Glutamatergic neuron (in vitro differentiated cells): ENCODE data around the gene PSKH1. TPM values are rescaled to one million over a fixed set of nuclear protein-coding genes. Genes with fewer than 3 reads are reported as not detected.

Source experiments
- DNase-seq: peaks from one replicate; pipeline ENCODE4 v3.0.0; 2022
- H3K27ac Mint-ChIP-seq: one replicate; pipeline ENCODE4 v1.8.0; 2020; ENCODE audit warnings: mild to moderate bottlenecking, mixed read lengths, inconsistent platforms; ENCODE audit not compliant: unreplicated experiment
- H3K27me3 Mint-ChIP-seq: one replicate; pipeline ENCODE4 v1.8.0; 2020; ENCODE audit warnings: mild to moderate bottlenecking, moderate library complexity, mixed read lengths, inconsistent platforms; ENCODE audit not compliant: unreplicated experiment
- H3K36me3 Mint-ChIP-seq: one replicate; pipeline ENCODE4 v1.8.0; 2020; ENCODE audit warnings: mild to moderate bottlenecking, mixed read lengths, inconsistent platforms; ENCODE audit not compliant: unreplicated experiment
- H3K4me1 Mint-ChIP-seq: one replicate; pipeline ENCODE4 v1.8.0; 2020; ENCODE audit warnings: mild to moderate bottlenecking, low read depth, mixed read lengths, inconsistent platforms; ENCODE audit not compliant: unreplicated experiment
- H3K4me3 Mint-ChIP-seq: one replicate; pipeline ENCODE4 v1.8.0; 2020; ENCODE audit warnings: mild to moderate bottlenecking, mixed read lengths, inconsistent platforms; ENCODE audit not compliant: unreplicated experiment
- H3K9me3 Mint-ChIP-seq: one replicate; pipeline ENCODE4 v1.8.0; 2020; ENCODE audit warnings: mild to moderate bottlenecking, moderate library complexity, mixed read lengths, inconsistent platforms; ENCODE audit not compliant: unreplicated experiment
- CTCF ChIP-seq: fragments of 200-600 bp; sonication (generic); IDR thresholded peaks from one replicate; pipeline ENCODE4 v1.5.0; 2021; ENCODE audit not compliant: partially characterized antibody, unreplicated experiment
- total RNA-seq: library from RNA; stranded (reverse); fragmentation: NEBNext Ultra II Directional; extraction: Animal tissue kit (Norgen Biotek cat#: 25700); gene quantifications from one replicate; pipeline ENCODE4 v1.2.1, GENCODE V29; 2021; ENCODE audit not compliant: unreplicated experiment

Gene PSKH1
- total RNA-seq, 1 donor from 2014 or later: 27.9 TPM

- H3K4me1 Mint-ChIP-seq: no peaks in the 10 kb centered on the region
- no peak for TF ChIP-seq CTCF
- H3K4me3 Mint-ChIP-seq: no peak overlapping the region
- no peaks in the 10 kb centered on the region for H3K36me3 Mint-ChIP-seq
- peaks cover 6% of the 10 kb centered on the region for H3K9me3 Mint-ChIP-seq
- DNase-seq: no peak
- H3K27ac Mint-ChIP-seq: no peak overlapping the region
- peaks cover 4% of the 10 kb centered on the region for H3K27me3 Mint-ChIP-seq
Measured at GRCh38 chr16:67961551-67961957, 68.5 kb downstream of the PSKH1 start.

GRCh38 chr16:67962135-67962534, 69.1 kb downstream of the PSKH1 start:
- Mint-ChIP-seq H3K27me3 (peaks cover 6% of the 10 kb centered on the region), H3K4me3 (no peak overlapping the region), H3K27ac (no peak overlapping the region), H3K4me1 (peaks cover 3% of the 10 kb centered on the region), H3K9me3 (peaks cover 6% of the 10 kb centered on the region), H3K36me3 (no peaks in the 10 kb centered on the region)
- TF ChIP-seq CTCF: no peak
- DNase-seq: no peak

DNA sequence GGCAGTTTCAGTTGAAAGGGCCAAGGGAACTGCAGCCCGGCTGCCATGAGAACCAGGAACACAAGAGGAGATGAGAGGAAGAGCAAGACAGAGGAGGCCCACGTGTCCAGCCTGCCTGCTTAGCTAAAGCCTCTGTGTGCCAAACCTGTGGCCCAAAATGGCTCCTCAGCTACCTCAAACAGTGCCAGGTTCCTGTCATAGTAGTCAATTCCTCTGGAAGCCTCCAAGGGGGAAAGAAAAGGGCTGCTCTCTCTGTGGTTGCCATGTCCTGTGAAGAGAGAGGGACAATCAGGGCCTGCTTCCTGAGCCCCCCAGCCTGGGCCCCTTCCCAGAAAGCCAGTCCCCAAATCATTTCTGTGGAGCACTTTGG, 70.2 kb downstream of the PSKH1 start:
- DNase-seq: no peak
- H3K27ac Mint-ChIP-seq: no peak overlapping the region
- no peak overlapping the region for H3K4me3 Mint-ChIP-seq
- peaks cover 4% of the 10 kb centered on the region for H3K4me1 Mint-ChIP-seq
- H3K9me3 Mint-ChIP-seq: peaks cover 3% of the 10 kb centered on the region
- no peaks in the 10 kb centered on the region for H3K36me3 Mint-ChIP-seq
- H3K27me3 Mint-ChIP-seq: peaks cover 6% of the 10 kb centered on the region
- no peak for TF ChIP-seq CTCF

- no peaks in the 10 kb centered on the region for H3K36me3 Mint-ChIP-seq
- H3K4me1 Mint-ChIP-seq: peaks cover 4% of the 10 kb centered on the region
- no peak overlapping the region for H3K27ac Mint-ChIP-seq
- DNase-seq: no peak
- H3K27me3 Mint-ChIP-seq: peaks cover 6% of the 10 kb centered on the region
- peaks cover 3% of the 10 kb centered on the region for H3K9me3 Mint-ChIP-seq
- no peak overlapping the region for H3K4me3 Mint-ChIP-seq
- no peak for TF ChIP-seq CTCF
Measured at GRCh38 chr16:67963662-67964321, 70.7 kb downstream of the PSKH1 start.

DNA sequence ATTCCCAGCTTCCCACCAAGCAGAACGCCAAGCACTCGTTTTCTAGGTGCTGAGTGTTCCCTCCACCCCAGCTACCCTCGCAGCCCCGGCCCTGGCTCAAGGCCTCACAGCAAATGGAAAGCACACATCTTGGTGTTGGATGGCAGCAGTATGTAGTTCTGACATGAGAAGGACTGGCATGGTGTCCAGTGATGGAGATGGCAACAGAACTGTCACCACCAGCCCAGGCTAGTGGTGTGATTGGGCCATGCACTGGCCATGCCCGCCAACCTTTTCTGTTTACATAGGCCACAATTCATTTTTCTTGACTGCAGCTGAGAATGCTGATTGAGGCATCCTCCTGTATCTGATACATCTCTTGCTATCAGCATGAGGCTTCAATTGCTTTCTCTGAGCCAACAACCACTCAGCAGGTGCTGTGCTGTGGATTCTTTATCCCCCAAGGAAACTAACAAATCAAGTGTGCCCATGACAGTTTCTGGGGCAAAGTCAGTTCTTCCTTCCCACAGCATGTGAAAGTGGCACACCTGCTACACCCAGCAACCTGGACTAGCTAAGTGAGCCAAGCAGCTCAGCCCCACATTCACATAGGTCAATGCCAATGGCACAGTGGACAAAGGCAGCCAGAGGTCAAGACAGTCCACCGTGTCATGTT, 71.5 kb downstream of the PSKH1 start:
- Mint-ChIP-seq H3K4me3 (no peak overlapping the region), H3K27ac (no peak overlapping the region), H3K9me3 (peaks cover 3% of the 10 kb centered on the region), H3K27me3 (peaks cover 7% of the 10 kb centered on the region), H3K36me3 (no peaks in the 10 kb centered on the region), H3K4me1 (peaks cover 4% of the 10 kb centered on the region)
- TF ChIP-seq CTCF: no peak
- DNase-seq: no peak
